ENCODE data around the gene CAMK1D. TPM values are rescaled to one million over a fixed set of nuclear protein-coding genes. Genes with fewer than 3 reads are reported as not detected.

CAMK1D gene
- total RNA-seq, 1 donor from 2014 or later, result 58.8 TPM

GRCh38 chr10:12597788-12598765 is 248.7 kb downstream of the CAMK1D start:
- TF ChIP-seq, protein P1, sequence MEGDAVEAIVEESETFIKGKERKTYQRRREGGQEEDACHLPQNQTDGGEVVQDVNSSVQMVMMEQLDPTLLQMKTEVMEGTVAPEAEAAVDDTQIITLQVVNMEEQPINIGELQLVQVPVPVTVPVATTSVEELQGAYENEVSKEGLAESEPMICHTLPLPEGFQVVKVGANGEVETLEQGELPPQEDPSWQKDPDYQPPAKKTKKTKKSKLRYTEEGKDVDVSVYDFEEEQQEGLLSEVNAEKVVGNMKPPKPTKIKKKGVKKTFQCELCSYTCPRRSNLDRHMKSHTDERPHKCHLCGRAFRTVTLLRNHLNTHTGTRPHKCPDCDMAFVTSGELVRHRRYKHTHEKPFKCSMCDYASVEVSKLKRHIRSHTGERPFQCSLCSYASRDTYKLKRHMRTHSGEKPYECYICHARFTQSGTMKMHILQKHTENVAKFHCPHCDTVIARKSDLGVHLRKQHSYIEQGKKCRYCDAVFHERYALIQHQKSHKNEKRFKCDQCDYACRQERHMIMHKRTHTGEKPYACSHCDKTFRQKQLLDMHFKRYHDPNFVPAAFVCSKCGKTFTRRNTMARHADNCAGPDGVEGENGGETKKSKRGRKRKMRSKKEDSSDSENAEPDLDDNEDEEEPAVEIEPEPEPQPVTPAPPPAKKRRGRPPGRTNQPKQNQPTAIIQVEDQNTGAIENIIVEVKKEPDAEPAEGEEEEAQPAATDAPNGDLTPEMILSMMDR (IDR thresholded peaks at IDR 0.05), result no peak
- peaks cover 31% of the 10 kb centered on the region for H3K4me1 Mint-ChIP-seq
- POLR2A ChIA-PET, result interaction anchor here (0.6 kb wide), 1 partner anchor 34 kb away, joined by 3 read pairs; no protein-coding TSS in a partner anchor

GRCh38 chr10:12600652-12601051 is 251.3 kb downstream of the CAMK1D start:
- Mint-ChIP-seq H3K36me3 (ENCODE audit: low read depth) (peaks cover 44% of the 10 kb centered on the region), H3K4me1 (peaks cover 22% of the 10 kb centered on the region), H3K27me3 (no peaks in the 10 kb centered on the region), H3K27ac (no peak overlapping the region), H3K9me3 (no peaks in the 10 kb centered on the region), H3K4me3 (no peak overlapping the region)
- ATAC-seq (ENCODE audit: low read depth) (no peak), DNase-seq (no peak)
- POLR2A ChIA-PET, result interaction anchor here (0.9 kb wide), 1 partner anchor 11 kb away, joined by 10 read pairs; no protein-coding TSS in a partner anchor
- TF ChIP-seq, protein P1 (IDR thresholded peaks at IDR 0.05), result no peak
- intact Hi-C loops (cut with micrococcal nuclease), result no loop called here
- CTCF ChIA-PET, result interaction anchor here (1.5 kb wide), 1 partner anchor 56 kb away, joined by 3 read pairs; no protein-coding TSS in a partner anchor

More at GRCh38 chr10:12597788-12598765, 248.7 kb downstream of the CAMK1D start:
- no peak overlapping the region for H3K27ac Mint-ChIP-seq
- no peak overlapping the region for H3K4me3 Mint-ChIP-seq
- no peaks in the 10 kb centered on the region for H3K9me3 Mint-ChIP-seq
- no peaks in the 10 kb centered on the region for H3K27me3 Mint-ChIP-seq
- peaks cover 47% of the 10 kb centered on the region for H3K36me3 Mint-ChIP-seq (ENCODE audit: low read depth)
- intact Hi-C loops (cut with micrococcal nuclease), result no loop called here
- CTCF ChIA-PET, result no interaction called here
- DNase-seq (no peak), ATAC-seq (ENCODE audit: low read depth) (no peak)

- POLR2A ChIA-PET, result no interaction called here
- TF ChIP-seq, protein P1 (IDR thresholded peaks at IDR 0.05), result no peak
- H3K4me1 Mint-ChIP-seq, result peaks cover 30% of the 10 kb centered on the region
- peaks cover 39% of the 10 kb centered on the region for H3K36me3 Mint-ChIP-seq (ENCODE audit: low read depth)
- no peaks in the 10 kb centered on the region for H3K27me3 Mint-ChIP-seq
- intact Hi-C loops (cut with micrococcal nuclease), result no loop called here
- ATAC-seq (ENCODE audit: low read depth) (no peak), DNase-seq (no peak)
- CTCF ChIA-PET, result no interaction called here
- no peak overlapping the region for H3K27ac Mint-ChIP-seq
- H3K9me3 Mint-ChIP-seq, result no peaks in the 10 kb centered on the region
- no peak overlapping the region for H3K4me3 Mint-ChIP-seq
These were observed 253.2 kb downstream of the CAMK1D start for GRCh38 chr10:12602521-12602920.

GRCh38 chr10:12603766-12604470 is 254.6 kb downstream of the CAMK1D start:
- no peak overlapping the region for H3K27ac Mint-ChIP-seq
- H3K4me1 Mint-ChIP-seq, result peaks cover 29% of the 10 kb centered on the region
- DNase-seq (no peak), ATAC-seq (ENCODE audit: low read depth) (no peak)
- H3K4me3 Mint-ChIP-seq, result no peak overlapping the region
- intact Hi-C loops (cut with micrococcal nuclease), result no loop called here
- no peaks in the 10 kb centered on the region for H3K27me3 Mint-ChIP-seq
- no peaks in the 10 kb centered on the region for H3K9me3 Mint-ChIP-seq
- peaks cover 36% of the 10 kb centered on the region for H3K36me3 Mint-ChIP-seq (ENCODE audit: low read depth)
- TF ChIP-seq, protein P1 (IDR thresholded peaks at IDR 0.05), result no peak
- POLR2A ChIA-PET, result no interaction called here
- CTCF ChIA-PET, result no interaction called here

All from activated B cell treated with CpG ODN at 0.5 μM for 24 hours (primary cell).